GM23338 (cell line): Measurements from ENCODE around the gene LGALS9C. TPM values are rescaled to one million over a fixed set of nuclear protein-coding genes. Genes with fewer than 3 reads are reported as not detected.
"Not testable (repeated sequence)": the region's sequence is repeated elsewhere in the genome, so short reads cannot be mapped to it uniquely, and the experiment has no call there.

Source experiments
- ATAC-seq: fragments of 200-7000 bp; cut with Tn5 transposase; 3 replicates; pipeline ENCODE4 v1.9.1; 2020
- DNase-seq: peaks from one replicate; pipeline ENCODE4 v3.0.0-alpha.2; 2015; ENCODE audit warnings: low spot score
- H2AFZ ChIP-seq: fragments of 200-600 bp; sonication (generic); 2 replicates; pipeline ENCODE4 v1.8.0; 2016; ENCODE audit warnings: antibody characterized with exemption, mild to moderate bottlenecking, moderate library complexity
- H3F3A ChIP-seq: fragments of 200-600 bp; sonication (generic); replicated peaks from 2 replicates; pipeline ENCODE4 v1.8.0; 2017; ENCODE audit warnings: antibody characterized with exemption, mixed run types, low read depth
- H3K27ac ChIP-seq: fragments of 200-600 bp; sonication (generic); 2 replicates; pipeline ENCODE4 v1.6.1; 2016; ENCODE audit warnings: low read depth
- H3K27me3 ChIP-seq: fragments of 200-600 bp; sonication (generic); 2 replicates; pipeline ENCODE4 v1.8.0; 2016; ENCODE audit warnings: mild to moderate bottlenecking, mixed run types, moderate library complexity; ENCODE audit not compliant: insufficient read depth
- H3K36me3 ChIP-seq: fragments of 200-600 bp; sonication (generic); 2 replicates; pipeline ENCODE4 v1.8.0; 2016; ENCODE audit warnings: mild to moderate bottlenecking; ENCODE audit not compliant: insufficient read depth
- H3K4me1 ChIP-seq: fragments of 200-600 bp; sonication (generic); 2 replicates; pipeline ENCODE4 v1.8.0; 2016; ENCODE audit warnings: mild to moderate bottlenecking, moderate library complexity; ENCODE audit not compliant: insufficient read depth
- H3K4me2 ChIP-seq: fragments of 200-600 bp; sonication (generic); 2 replicates; pipeline ENCODE4 v1.7.1; 2017; ENCODE audit warnings: mixed run types
- H3K4me3 ChIP-seq: fragments of 200-600 bp; sonication (generic); 2 replicates; pipeline ENCODE4 v1.6.1; 2016; ENCODE audit warnings: mixed run types
- H3K79me2 ChIP-seq: fragments of 200-600 bp; sonication (generic); replicated peaks from 2 replicates; pipeline ENCODE4 v1.8.0; 2017; ENCODE audit warnings: mild to moderate bottlenecking; ENCODE audit not compliant: insufficient read depth
- H3K9me2 ChIP-seq: fragments of 200-600 bp; sonication (generic); 2 replicates; pipeline ENCODE4 v1.8.0; 2017; ENCODE audit not compliant: insufficient read depth
- H4K20me1 ChIP-seq: fragments of 200-600 bp; sonication (generic); replicated peaks from 2 replicates; pipeline ENCODE4 v1.8.0; 2017; ENCODE audit warnings: mild to moderate bottlenecking; ENCODE audit not compliant: insufficient read depth
- H3K27ac Mint-ChIP-seq: 2 replicates; pipeline ENCODE4 v1.8.0; 2020; ENCODE audit warnings: inconsistent platforms, mild to moderate bottlenecking, moderate library complexity, mixed read lengths
- H3K27me3 Mint-ChIP-seq: 3 replicates; pipeline ENCODE4 v1.8.0; 2022; ENCODE audit warnings: low read depth, mild to moderate bottlenecking, moderate library complexity, mixed read lengths, inconsistent platforms; ENCODE audit not compliant: insufficient read depth, poor library complexity
- H3K36me3 Mint-ChIP-seq: 3 replicates; pipeline ENCODE4 v1.8.0; 2021; ENCODE audit warnings: low read depth, mild to moderate bottlenecking, inconsistent platforms, moderate library complexity, mixed read lengths
- H3K4me1 Mint-ChIP-seq: 3 replicates; pipeline ENCODE4 v1.8.0; 2020; ENCODE audit warnings: mild to moderate bottlenecking, inconsistent platforms, mixed read lengths
- H3K4me3 Mint-ChIP-seq: 3 replicates; pipeline ENCODE4 v1.8.0; 2021; ENCODE audit warnings: moderate library complexity, mild to moderate bottlenecking, inconsistent platforms, mixed read lengths
- H3K9me3 Mint-ChIP-seq: 3 replicates; pipeline ENCODE4 v1.8.0; 2020; ENCODE audit warnings: moderate library complexity, mild to moderate bottlenecking, inconsistent platforms, mixed read lengths
- CTCF ChIP-seq, 2 experiments: fragments of 200-600 bp in 1 of 2; sonication (generic) in 1 of 2; conservative IDR thresholded peaks; 2 replicates each; pipeline versions ENCODE4 v1.5.1 to v1.6.1; 2016 to 2017; ENCODE audit warnings: antibody characterized with exemption in 2 of 2, low read depth in 2 of 2, mild to moderate bottlenecking in 2 of 2, moderate library complexity in 1 of 2
- polyA plus RNA-seq: library from polyadenylated mRNA; unstranded; fragments of >200 nt; fragmentation: Nextera tagmentation; extraction: Ambion mirVana; gene quantifications from 2 replicates; pipeline ENCODE4 v1.2.1, GENCODE V29; 2016
- total RNA-seq: library from RNA; depleted of rRNA; stranded (reverse); fragments of >200 nt; shearing (Covaris generic); gene quantifications from 2 replicates; pipeline ENCODE4 v1.2.3, GENCODE V29; 2014

LGALS9C gene
- total and polyA plus RNA-seq, 2 experiments from 2014 or later: not detected

- not testable (repeated sequence) for H3K4me1 ChIP-seq, DNase-seq, H3K4me1 Mint-ChIP-seq, H3K27me3 Mint-ChIP-seq, H3K36me3 Mint-ChIP-seq, H3K27ac ChIP-seq, H3K36me3 ChIP-seq, H3K27me3 ChIP-seq, H3K4me3 ChIP-seq, H3K9me3 Mint-ChIP-seq, H3F3A ChIP-seq, H4K20me1 ChIP-seq, H3K9me2 ChIP-seq, H2AFZ ChIP-seq, H3K4me3 Mint-ChIP-seq, H3K4me2 ChIP-seq, H3K79me2 ChIP-seq, H3K27ac Mint-ChIP-seq
- peak; percentile 38 for ATAC-seq
- TF ChIP-seq CTCF (conservative IDR thresholded peaks at IDR 0.05; ENCODE audit: low read depth in 2 of 2): peak; percentile 35 to 44
These were observed 20.5 kb downstream of the LGALS9C start for GRCh38 chr17:18497044-18497443.

DNA sequence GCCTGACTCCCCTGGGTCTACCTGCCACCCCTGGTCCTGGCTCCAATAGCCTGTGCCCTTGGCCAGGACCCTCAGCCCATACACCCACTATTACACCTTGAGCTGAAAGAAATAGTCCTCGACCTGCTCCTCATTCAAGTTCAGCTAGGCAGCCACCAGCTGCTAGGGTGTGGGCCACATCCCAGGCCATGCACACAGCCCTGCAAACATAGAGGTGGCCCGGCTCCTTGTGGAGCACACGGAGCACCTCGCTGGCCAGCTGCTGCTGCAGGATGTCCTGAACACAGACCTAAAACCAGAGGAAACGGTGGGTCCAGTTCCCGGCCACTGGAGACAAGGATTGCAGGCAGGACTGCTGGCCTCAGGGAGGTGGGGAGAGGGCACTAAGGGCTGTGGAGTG, 22.5 kb downstream of the LGALS9C start:
- not testable (repeated sequence) for H3K4me3 Mint-ChIP-seq, H3K4me1 Mint-ChIP-seq, DNase-seq, H2AFZ ChIP-seq, H3K9me3 Mint-ChIP-seq, H3K27me3 Mint-ChIP-seq, H3K4me1 ChIP-seq, H3K36me3 ChIP-seq, H3F3A ChIP-seq, H4K20me1 ChIP-seq, H3K36me3 Mint-ChIP-seq, H3K9me2 ChIP-seq, ATAC-seq, H3K79me2 ChIP-seq, H3K4me3 ChIP-seq, H3K27me3 ChIP-seq, H3K4me2 ChIP-seq, H3K27ac Mint-ChIP-seq, H3K27ac ChIP-seq

DNA sequence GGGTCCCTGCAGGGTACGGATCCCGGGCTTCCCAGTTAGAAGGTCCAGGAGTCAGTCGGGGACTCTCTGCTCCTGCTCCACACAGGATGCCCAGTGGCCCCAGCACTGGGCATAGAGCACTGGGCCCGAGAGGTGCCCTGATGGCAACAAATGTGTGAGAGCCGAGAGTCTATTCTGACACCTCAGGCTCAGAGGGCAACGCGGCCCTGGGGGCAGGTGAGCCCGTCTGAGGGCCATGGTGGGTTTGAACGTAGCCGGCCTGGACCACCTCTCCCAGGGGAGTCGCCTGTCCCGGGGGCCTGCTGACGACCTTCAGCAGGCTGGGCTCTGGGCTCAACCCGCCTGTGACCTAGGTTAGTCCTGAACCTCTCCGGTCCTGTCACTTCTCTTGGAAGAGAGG, 23.2 kb downstream of the LGALS9C start:
- not testable (repeated sequence) for H3K4me2 ChIP-seq, H2AFZ ChIP-seq, H3K4me3 Mint-ChIP-seq, H3K27ac Mint-ChIP-seq, H3F3A ChIP-seq, H3K27ac ChIP-seq, DNase-seq, H3K79me2 ChIP-seq, H3K36me3 Mint-ChIP-seq, H3K27me3 Mint-ChIP-seq, H4K20me1 ChIP-seq, H3K4me1 ChIP-seq, H3K9me3 Mint-ChIP-seq, H3K27me3 ChIP-seq, H3K4me1 Mint-ChIP-seq, H3K4me3 ChIP-seq, ATAC-seq, H3K9me2 ChIP-seq, H3K36me3 ChIP-seq

GRCh38 chr17:18500281-18500680, 23.7 kb downstream of the LGALS9C start:
- H3K27me3 Mint-ChIP-seq, H3K36me3 Mint-ChIP-seq, H3K4me1 ChIP-seq, H3K4me1 Mint-ChIP-seq, H3K27ac ChIP-seq, H3F3A ChIP-seq, H4K20me1 ChIP-seq, H3K27me3 ChIP-seq, H3K4me3 Mint-ChIP-seq, H3K79me2 ChIP-seq, H2AFZ ChIP-seq, H3K4me3 ChIP-seq, DNase-seq, H3K36me3 ChIP-seq, H3K4me2 ChIP-seq, H3K9me3 Mint-ChIP-seq, H3K9me2 ChIP-seq, H3K27ac Mint-ChIP-seq: not testable (repeated sequence)
- peak; percentile 74 for ATAC-seq

DNA sequence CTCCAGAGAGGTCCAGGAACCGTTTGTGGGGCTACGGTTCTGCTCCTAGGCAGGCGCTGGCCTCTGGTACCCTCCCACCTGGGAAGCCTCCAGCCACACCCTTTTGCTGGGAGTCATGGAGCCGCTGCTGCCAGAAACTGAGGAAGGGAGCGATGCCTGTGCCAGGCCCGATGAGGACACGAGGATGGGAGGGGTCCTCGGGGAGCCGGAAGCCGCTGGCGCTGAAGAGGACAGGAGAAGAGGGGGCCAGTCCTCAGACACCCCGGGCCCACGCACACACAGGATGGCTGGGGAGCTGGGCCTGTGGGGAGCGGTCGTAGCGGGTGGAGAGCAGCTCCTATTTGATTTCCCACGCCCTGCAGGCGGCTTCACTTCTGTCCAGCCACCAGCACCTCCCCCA, 24.2 kb downstream of the LGALS9C start:
- ATAC-seq, H3K4me1 Mint-ChIP-seq, H3K4me3 Mint-ChIP-seq, H3K4me2 ChIP-seq, H3K9me3 Mint-ChIP-seq, H3K27me3 ChIP-seq, H3K27ac ChIP-seq, H2AFZ ChIP-seq, H3K4me1 ChIP-seq, H3K27ac Mint-ChIP-seq, H3K4me3 ChIP-seq, H4K20me1 ChIP-seq, H3K9me2 ChIP-seq, H3K79me2 ChIP-seq, H3F3A ChIP-seq, H3K27me3 Mint-ChIP-seq, H3K36me3 Mint-ChIP-seq, DNase-seq, H3K36me3 ChIP-seq: not testable (repeated sequence)
